Measurements from ENCODE around the gene EIF4G2.

EIF4G2 gene

GRCh38 chr11:10750838-10751580, 57.7 kb downstream of the EIF4G2 start, which contains the start of gene CTR9 (continued):
- TF ChIP-seq ZBTB21 (tag by site-specific recombination; IDR thresholded peaks at IDR 0.05) (peak; percentile 70), ZEB2 (tag by site-specific recombination; IDR thresholded peaks at IDR 0.05) (peak; percentile 85), ZNF266 (tag by site-specific recombination; IDR thresholded peaks at IDR 0.05; ENCODE audit: low read depth) (no peak), ZNF639 (tag by site-specific recombination; IDR thresholded peaks at IDR 0.05) (0 out of 2 replicates have a peak, but pooled peaks have one; percentile 16), ZNF660 (tag by site-specific recombination; IDR thresholded peaks at IDR 0.05) (peak; percentile 58; the same call in 1 of the 2 replicates), SETDB1 (IDR thresholded peaks at IDR 0.05; ENCODE audit: insufficient read length, low read length) (peak; percentile 19), ZNF311 (tag by site-specific recombination; IDR thresholded peaks at IDR 0.05; ENCODE audit: borderline replicate concordance) (no peak), SP3 (tag by site-specific recombination; IDR thresholded peaks at IDR 0.05) (peak; percentile 88), ZBTB11 (tag by site-specific recombination; conservative IDR thresholded peaks at IDR 0.05; ENCODE audit: low read depth) (peak; percentile 97), ZBTB8A (tag by site-specific recombination; IDR thresholded peaks at IDR 0.05) (0 out of 2 replicates have a peak, but pooled peaks have one; percentile 13), KLF1 (tag by site-specific recombination; IDR thresholded peaks at IDR 0.05) (peak; percentile 54), KLF16 (tag by site-specific recombination; IDR thresholded peaks at IDR 0.05) (peak; percentile 93), ZSCAN30 (tag by site-specific recombination; IDR thresholded peaks at IDR 0.05) (peak; percentile 63), ZNF518A (tag by site-specific recombination; conservative IDR thresholded peaks at IDR 0.05; ENCODE audit: low read depth) (peak; percentile 99), ZNF449 (tag by site-specific recombination; IDR thresholded peaks at IDR 0.05) (no peak), ZNF140 (tag by site-specific recombination; IDR thresholded peaks at IDR 0.05) (no peak), ZNF561 (tag by site-specific recombination; IDR thresholded peaks at IDR 0.05; ENCODE audit: borderline replicate concordance) (peak; percentile 65; the same call in 1 of the 2 replicates), ZNF501 (tag by site-specific recombination; IDR thresholded peaks at IDR 0.05) (peak; percentile 75; the same call in 1 of the 2 replicates), ZNF394 (tag by site-specific recombination; IDR thresholded peaks at IDR 0.05; ENCODE audit: borderline replicate concordance) (peak; percentile 82), IKZF3 (tag by site-specific recombination; IDR thresholded peaks at IDR 0.05) (peak; percentile 98), TSHZ1 (tag by site-specific recombination; IDR thresholded peaks at IDR 0.05; ENCODE audit: borderline replicate concordance) (0 out of 2 replicates have a peak, but pooled peaks have one; percentile 17), ZNF366 (tag by site-specific recombination; conservative IDR thresholded peaks at IDR 0.05) (peak; percentile 53; the same call in 1 of the 2 replicates), GLIS2 (tag by site-specific recombination; IDR thresholded peaks at IDR 0.05) (peak; percentile 89), ZNF76 (tag by site-specific recombination; IDR thresholded peaks at IDR 0.05; ENCODE audit: borderline replicate concordance, low read depth) (peak; percentile 69; the same call in 1 of the 2 replicates)

All from HEK293 (cell line).